Fibroblast of lung (primary cell): ENCODE data around the gene NFIC.

Experiments used
- EZH2 ChIP-seq: IDR thresholded peaks from 2 replicates; pipeline ENCODE4 v1.5.1; 2012; ENCODE audit warnings: low read length, control low read depth, mild to moderate bottlenecking; ENCODE audit errors: missing control alignments
- TF ChIP-seq, protein P1 (sequence below), 2 donors: IDR thresholded peaks in 1 of 2; conservative IDR thresholded peaks in 1 of 2; 1 replicate in 1 of 2; 2 replicates in 1 of 2; pipeline ENCODE4 v1.5.1; 2011 to 2012; ENCODE audit warnings: low read length in 2 of 2, control low read depth in 1 of 2, inconsistent platforms in 1 of 2, low read depth in 1 of 2, mild to moderate bottlenecking in 1 of 2

DNA sequence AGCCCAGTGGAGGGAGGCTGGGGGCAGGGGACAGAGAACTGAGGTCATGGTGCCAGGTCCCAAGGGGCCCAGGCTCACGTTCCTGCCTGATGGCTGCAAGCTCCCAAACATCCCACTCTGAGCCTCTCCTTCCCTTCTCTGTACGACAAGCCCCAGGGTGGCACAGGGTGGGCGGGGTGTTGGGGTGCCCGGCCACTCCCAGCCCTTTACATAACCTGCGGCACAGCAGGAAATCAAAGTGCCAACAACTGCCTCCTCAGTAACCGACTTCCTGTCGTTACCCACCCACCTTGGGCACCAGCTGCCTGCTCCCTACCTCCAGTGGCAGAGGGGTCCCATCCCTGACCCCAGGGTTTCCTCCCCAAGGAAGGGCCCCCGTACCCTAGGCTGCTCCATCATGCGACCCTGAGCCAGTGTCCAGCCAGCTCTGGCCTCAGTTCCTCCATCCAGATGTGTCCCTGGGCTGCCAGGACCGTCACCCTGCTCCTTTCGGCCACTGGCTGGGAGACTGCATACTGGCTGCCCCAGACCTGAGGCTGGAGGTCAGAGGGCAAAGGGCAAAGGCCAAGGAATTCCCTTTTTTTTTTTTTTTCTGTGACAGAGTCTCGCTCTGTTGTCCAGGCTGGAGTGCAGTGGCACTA lies 27.7 kb upstream of the NFIC start:
- no peak for TF ChIP-seq EZH2
- TF ChIP-seq, protein P1, sequence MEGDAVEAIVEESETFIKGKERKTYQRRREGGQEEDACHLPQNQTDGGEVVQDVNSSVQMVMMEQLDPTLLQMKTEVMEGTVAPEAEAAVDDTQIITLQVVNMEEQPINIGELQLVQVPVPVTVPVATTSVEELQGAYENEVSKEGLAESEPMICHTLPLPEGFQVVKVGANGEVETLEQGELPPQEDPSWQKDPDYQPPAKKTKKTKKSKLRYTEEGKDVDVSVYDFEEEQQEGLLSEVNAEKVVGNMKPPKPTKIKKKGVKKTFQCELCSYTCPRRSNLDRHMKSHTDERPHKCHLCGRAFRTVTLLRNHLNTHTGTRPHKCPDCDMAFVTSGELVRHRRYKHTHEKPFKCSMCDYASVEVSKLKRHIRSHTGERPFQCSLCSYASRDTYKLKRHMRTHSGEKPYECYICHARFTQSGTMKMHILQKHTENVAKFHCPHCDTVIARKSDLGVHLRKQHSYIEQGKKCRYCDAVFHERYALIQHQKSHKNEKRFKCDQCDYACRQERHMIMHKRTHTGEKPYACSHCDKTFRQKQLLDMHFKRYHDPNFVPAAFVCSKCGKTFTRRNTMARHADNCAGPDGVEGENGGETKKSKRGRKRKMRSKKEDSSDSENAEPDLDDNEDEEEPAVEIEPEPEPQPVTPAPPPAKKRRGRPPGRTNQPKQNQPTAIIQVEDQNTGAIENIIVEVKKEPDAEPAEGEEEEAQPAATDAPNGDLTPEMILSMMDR (conservative IDR thresholded peaks at IDR 0.05 in 1 of 2, IDR thresholded peaks at IDR 0.05 in 1 of 2; ENCODE audit: low read depth in 1 of 2, low read length in 2 of 2): no peak
